Activated CD4-positive, alpha-beta T cell treated with anti-CD3 and anti-CD28 coated beads for 24 hours (primary cell): ENCODE measurements around the gene DRD4.
"Not testable (repeated sequence)": the region's sequence is repeated elsewhere in the genome, so short reads cannot be mapped to it uniquely, and the experiment has no call there.

Experiments used
- DNase-seq, 2 donors: peaks; one replicate each; pipeline ENCODE4 v3.0.0-alpha.2; 2020; ENCODE audit warnings: low read depth in 2 of 2

DRD4 gene

GRCh38 chr11:679271-680207, 42.5 kb downstream of the DRD4 start:
- DNase-seq = no peak

- no peak for DNase-seq
Measured at GRCh38 chr11:680476-680875, 43.4 kb downstream of the DRD4 start.

- DNase-seq = no peak
Measured at GRCh38 chr11:680970-681369, 43.9 kb downstream of the DRD4 start.

DNA sequence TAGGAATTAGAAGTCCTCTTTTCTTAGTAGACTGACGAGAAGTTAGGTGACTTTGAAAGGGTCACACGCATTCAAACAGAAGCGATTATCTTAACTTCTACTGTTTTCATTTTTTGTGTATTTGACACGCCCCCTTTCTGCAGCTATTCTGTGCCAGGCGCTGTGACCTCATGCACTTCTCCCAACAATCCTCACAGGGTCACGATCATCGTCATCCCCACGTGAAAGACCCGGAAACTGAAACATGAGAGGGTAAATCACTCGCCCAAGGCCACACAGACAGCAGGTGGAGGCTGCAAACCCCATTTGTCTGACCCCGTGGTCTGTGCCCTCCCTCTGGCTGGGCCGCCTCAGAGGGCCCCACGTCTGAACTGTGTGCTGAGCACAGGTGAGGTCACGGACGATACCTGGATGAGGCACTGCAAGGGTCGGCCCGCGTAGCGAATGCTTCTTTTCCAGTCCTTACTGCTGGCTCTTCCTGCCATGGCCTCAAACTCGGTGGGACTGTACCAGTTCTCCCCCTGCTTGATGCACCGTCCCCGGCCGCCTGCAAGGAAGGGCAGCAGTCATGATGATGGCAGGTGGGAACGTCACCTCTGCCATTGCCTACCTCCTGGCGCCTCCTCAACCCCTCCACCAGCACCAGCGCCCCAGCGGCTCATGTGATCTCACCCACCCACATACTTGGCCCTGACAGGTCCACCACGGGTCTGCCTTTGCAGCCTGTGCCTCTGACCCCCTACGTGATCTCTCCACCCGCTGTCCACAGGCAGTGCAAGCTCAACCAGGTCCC, 49.6 kb downstream of the DRD4 start:
- no peak for DNase-seq

GRCh38 chr11:687751-688150, 50.7 kb downstream of the DRD4 start:
- DNase-seq = no peak

DNA sequence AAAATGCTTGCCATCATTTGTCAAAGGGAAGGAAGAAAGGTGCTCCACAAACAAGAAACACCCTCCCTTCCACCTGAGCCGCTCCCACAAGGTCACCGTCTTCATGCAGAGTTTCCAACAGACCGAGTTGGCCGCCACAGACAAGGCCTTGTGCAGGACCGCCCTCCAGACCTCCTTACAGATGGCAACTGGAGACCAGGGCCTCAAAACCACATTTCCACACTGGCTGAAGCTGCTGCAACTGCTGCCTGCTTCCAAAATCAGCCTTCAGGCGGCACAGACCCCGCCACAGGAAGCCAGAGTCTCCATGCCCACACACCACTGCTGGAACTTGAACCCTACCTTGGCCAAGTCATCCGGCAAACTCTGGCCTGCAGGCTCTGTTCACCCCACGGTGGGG, 51.6 kb downstream of the DRD4 start:
- DNase-seq = no peak

GRCh38 chr11:689625-690024, 52.6 kb downstream of the DRD4 start:
- DNase-seq = no peak

DNA sequence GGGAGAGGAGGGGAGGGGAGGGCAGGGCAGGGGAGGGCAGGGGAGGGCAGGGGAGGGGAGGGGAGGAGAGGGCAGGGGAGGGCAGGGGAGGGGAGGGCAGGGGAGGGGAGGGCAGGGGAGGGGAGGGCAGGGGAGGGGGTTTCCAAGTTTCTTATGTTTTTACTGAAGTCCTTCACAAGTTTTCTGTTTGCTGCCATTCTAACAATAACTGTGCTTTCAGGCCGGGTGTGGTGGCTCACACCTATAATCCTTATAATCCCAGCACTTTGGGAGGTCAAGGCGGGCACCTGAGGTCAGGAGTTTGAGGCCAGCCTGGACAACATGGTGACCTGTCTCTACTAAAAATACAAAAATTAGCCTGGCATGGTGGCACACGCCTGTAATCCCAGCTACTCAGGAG, 53.2 kb downstream of the DRD4 start:
- DNase-seq = not testable (repeated sequence)
